ENCODE data around the gene TRAF3.
"Not testable (repeated sequence)": the region's sequence is repeated elsewhere in the genome, so short reads cannot be mapped to it uniquely, and the experiment has no call there.

Gene TRAF3

DNA sequence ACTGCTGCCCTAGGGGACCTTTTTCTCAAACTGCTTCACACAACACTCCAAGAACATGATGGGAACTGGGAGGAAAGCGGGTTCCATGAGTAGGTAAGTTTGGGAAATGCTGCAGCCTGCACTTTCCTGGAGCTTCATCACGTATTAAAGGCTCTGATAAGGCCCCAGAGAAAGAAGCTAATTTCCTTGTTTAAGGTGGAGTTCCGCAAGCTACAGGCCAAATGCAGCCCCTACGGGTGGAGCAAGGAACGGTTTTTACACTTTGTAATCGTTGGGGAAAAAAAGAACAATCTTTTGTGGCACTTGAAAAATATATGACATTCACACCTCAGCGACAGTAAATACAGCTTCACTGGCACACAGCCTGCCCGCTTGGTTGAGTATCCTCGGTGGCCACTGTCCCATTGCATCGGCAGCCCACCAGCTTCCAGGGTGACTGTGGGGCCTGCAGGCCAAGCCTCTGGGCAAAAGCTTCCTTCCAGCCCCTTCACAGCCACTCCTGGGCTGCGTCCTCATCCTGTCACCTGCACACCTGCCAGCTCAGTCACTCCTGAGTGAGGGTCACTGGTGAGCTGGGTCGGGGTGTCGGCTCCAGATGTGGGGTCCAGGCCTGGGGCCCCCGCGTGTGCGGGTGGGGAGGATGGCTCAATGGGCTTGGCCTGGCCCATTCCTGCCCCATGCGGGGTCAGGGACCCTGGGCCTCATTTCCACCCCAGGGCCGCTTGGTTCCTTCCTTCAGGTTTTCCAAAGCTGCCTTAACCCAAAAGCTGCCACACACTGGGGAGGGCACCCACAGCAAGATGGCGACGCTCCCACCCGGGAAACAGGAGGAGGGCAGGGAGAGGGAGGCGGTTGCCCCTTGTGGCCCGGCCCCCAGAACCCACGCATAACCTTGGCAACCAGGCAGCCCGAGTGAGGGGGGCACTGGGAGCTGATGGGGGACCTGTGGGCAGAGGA lies 147.7 kb downstream of the TRAF3 start:
- Histone ChIP-seq H3K4me1 (ENCODE audit: insufficient read depth, low read length) (peaks cover 7% of the 10 kb centered on the region), H3K9ac (ENCODE audit: low read depth, low read length) (no peak overlapping the region), H3K9me3 (ENCODE audit: control insufficient read depth, insufficient read depth, low read length) (no peaks in the 10 kb centered on the region; the same call in 1 of the 2 replicates), H3K36me3 (ENCODE audit: insufficient read depth, low read length) (no peaks in the 10 kb centered on the region)

DNA sequence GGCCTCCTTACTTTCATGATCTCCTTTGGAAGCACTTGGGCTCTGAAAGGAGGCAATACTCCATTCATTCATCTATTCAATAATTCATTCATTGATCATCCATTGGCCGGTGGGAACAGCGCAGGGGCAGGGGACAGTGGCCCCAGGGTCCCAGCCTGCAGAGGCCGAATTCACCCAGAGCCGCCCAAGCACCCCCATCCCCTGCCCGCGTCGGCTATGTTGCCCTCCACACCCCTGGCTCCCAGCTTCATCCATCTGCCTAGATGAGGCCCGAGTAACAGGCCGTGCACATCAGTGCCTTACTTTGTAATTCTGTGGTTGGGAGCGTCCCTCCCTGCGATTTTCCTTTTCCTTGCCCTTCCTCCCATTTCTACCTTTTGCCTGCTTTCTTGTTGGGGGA lies 148.4 kb downstream of the TRAF3 start:
- peaks cover 7% of the 10 kb centered on the region for H3K4me1 ChIP-seq (ENCODE audit: insufficient read depth, low read length)
- H3K9ac ChIP-seq (ENCODE audit: low read depth, low read length) = no peak overlapping the region
- no peaks in the 10 kb centered on the region; the same call in 1 of the 2 replicates for H3K9me3 ChIP-seq (ENCODE audit: control insufficient read depth, insufficient read depth, low read length)
- H3K36me3 ChIP-seq (ENCODE audit: insufficient read depth, low read length) = no peaks in the 10 kb centered on the region

DNA sequence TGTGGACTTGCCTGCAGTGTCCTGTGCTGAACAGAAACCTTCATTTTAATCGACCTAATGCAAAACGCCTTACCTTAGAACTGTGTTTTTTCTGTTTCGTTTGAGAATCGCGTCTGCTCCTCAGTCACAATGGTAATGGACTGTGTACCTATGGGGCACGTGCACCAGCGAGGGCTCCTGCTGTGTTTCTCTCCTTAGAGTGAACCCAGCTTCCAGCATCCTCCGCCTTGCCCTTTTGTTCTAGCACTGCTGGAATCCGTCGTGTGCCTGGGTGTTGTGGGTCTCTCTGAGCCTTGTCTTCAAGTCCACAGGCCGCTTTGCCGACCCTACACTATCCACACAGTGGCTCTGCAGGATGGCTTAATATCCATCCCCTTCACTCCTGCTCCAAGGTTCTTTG lies 148.9 kb downstream of the TRAF3 start:
- H3K4me1 ChIP-seq (ENCODE audit: insufficient read depth, low read length) = peaks cover 7% of the 10 kb centered on the region
- no peaks in the 10 kb centered on the region; the same call in 1 of the 2 replicates for H3K9me3 ChIP-seq (ENCODE audit: control insufficient read depth, insufficient read depth, low read length)
- H3K36me3 ChIP-seq (ENCODE audit: insufficient read depth, low read length) = no peaks in the 10 kb centered on the region
- no peak overlapping the region for H3K9ac ChIP-seq (ENCODE audit: low read depth, low read length)

DNA sequence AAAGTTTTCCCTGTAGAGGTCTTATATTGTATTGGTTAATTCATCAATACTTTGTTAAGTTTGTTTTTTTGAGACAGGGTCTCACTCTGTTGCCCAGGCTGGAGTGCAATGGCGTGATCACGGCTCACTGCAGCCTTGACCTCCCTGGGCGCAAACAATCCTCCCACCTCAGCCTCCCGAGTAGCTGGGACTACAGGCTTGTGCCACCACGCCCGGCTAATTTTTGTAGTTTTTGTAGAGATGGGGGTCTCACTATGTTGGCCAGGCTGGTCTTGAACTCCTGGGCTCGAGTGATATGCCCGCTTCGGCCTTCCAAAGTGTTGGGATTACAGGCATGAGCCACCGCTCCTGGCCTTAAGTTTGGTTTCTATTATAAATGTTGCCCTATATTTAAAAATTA lies 149.6 kb downstream of the TRAF3 start:
- H3K9ac ChIP-seq (ENCODE audit: low read depth, low read length); H3K36me3 ChIP-seq (ENCODE audit: insufficient read depth, low read length); H3K4me1 ChIP-seq (ENCODE audit: insufficient read depth, low read length); H3K9me3 ChIP-seq (ENCODE audit: control insufficient read depth, insufficient read depth, low read length): not testable (repeated sequence)

DNA sequence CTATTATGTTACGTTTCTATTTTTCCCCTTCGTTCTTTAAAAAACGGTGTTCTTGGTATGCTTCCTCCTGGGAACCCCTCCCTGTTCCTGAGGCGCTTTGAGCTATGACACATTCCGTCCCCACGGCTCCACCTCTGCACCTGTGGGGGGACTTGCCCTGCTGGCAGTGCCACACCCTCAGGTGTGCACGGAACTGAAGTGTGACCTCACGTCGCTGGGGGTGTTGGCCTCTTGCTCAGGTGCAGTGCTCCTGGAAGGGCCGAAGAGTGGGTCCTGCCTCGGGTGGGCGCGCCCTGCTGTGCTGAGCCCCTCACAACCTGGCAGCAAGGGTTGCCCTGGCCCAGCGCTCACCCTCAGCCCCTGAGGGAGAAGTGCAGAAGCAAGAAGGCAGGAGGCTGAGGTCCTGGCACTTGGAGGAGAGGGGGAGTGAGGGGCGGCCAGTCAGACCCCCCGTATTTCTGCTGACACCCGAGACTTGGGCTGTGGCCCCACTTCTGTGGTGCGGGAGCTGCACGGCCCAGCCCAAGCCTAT lies 150.2 kb downstream of the TRAF3 start:
- H3K9ac ChIP-seq (ENCODE audit: low read depth, low read length) = peak overlapping the region; percentile 71; the same call in 1 of the 2 replicates
- no peaks in the 10 kb centered on the region; the same call in 1 of the 2 replicates for H3K9me3 ChIP-seq (ENCODE audit: control insufficient read depth, insufficient read depth, low read length)
- H3K36me3 ChIP-seq (ENCODE audit: insufficient read depth, low read length) = no peaks in the 10 kb centered on the region
- peaks cover 7% of the 10 kb centered on the region for H3K4me1 ChIP-seq (ENCODE audit: insufficient read depth, low read length)

DNA sequence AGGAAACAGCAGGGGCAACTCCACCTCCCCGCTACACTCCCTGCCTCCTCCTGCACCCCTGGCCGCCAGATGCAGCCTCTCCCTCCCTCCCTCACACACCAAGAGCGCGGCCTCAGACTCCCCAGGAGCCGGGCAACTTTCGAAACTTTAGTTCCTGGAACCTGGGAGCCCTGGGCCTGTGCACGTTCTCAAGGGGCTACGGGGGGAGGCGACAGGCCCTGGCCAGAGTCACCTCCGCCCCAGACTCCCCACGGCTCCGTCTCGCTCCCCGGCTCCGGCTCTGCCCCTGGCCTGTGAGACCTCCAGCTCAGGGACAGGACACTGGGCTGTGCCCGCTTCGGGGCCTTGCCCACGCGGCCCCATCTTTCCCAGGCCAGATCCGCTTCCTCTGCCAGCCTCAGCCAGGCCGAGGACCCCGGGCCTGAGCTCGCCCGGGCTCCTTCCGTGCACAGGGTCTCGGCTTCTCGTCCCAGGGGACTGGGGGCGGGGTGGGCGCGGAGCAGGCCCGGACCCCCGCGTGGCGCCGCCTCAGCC lies 150.7 kb downstream of the TRAF3 start:
- Histone ChIP-seq H3K9ac (ENCODE audit: low read depth, low read length) (peak overlapping the region; percentile 71), H3K9me3 (ENCODE audit: control insufficient read depth, insufficient read depth, low read length) (no peaks in the 10 kb centered on the region; the same call in 1 of the 2 replicates), H3K36me3 (ENCODE audit: insufficient read depth, low read length) (no peaks in the 10 kb centered on the region), H3K4me1 (ENCODE audit: insufficient read depth, low read length) (peaks cover 7% of the 10 kb centered on the region)

DNA sequence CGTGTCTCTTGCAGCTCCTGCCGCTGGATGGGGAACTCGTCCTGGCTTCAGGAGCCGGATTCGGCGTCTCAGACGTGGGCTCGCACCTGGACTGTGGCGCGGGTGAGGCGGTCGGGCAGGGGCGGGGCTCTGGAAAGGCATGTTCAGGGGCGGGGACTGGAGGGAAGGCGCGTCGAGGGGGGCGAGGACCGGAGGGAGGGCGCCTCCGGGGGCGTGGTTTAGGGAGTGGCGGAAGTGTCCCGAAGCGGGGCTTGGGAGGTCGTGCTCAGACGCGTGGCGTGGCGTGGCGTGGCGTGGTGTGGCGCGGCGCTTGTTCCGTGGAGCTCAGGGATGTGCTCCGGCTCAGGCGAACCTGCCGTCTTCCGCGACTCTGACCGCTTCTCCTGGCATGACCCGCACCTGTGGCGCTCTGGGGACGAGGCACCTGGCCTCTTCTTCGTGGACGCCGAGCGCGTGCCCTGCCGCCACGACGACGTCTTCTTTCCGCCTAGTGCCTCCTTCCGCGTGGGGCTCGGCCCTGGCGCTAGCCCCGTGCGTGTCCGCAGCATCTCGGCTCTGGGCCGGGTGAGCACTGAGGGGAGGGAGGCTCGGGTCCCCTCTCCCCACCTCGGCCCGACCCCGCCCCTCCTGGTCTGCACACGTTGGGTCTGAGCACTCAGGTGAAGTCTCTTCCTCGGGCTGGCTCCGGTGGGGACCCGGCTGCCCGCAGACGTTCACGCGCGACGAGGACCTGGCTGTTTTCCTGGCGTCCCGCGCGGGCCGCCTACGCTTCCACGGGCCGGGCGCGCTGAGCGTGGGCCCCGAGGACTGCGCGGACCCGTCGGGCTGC lies 151.4 kb downstream of the TRAF3 start:
- H3K4me1 ChIP-seq (ENCODE audit: insufficient read depth, low read length) = peaks cover 7% of the 10 kb centered on the region
- H3K9me3 ChIP-seq (ENCODE audit: control insufficient read depth, insufficient read depth, low read length) = no peaks in the 10 kb centered on the region; the same call in 1 of the 2 replicates
- no peaks in the 10 kb centered on the region for H3K36me3 ChIP-seq (ENCODE audit: insufficient read depth, low read length)
- peak overlapping the region; percentile 71; the same call in 1 of the 2 replicates for H3K9ac ChIP-seq (ENCODE audit: low read depth, low read length)

DNA sequence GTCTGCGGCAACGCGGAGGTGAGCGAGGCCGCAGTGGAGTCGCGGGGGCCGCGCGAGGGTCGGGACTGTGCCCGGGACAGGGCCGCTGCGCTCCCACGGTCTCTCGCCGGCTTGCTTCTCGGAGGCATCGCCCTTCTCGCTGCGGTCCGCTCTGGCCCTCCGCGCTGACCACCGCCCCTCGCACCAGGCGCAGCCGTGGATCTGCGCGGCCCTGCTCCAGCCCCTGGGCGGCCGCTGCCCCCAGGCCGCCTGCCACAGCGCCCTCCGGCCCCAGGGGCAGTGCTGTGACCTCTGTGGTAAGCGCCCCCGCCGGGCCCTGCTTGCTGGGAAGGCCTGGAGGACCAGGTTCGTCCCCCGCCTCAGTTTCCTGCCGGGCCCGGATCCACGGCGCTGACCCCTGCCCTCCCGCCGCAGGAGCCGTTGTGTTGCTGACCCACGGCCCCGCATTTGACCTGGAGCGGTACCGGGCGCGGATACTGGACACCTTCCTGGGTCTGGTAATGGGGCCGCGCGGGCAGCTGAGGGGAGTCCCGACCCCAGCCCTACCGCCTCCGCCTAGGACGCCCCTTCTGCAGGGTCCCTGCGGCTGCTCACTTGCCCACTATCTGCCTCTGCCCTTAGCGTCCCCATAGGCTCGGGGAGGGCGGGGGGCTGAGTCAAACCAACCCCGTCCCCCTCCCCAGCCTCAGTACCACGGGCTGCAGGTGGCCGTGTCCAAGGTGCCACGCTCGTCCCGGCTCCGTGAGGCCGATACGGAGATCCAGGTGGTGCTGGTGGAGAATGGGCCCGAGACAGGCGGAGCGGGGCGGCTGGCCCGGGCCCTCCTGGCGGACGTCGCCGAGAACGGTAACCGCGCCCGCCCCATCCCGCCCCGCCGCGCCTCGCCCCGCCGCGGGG lies 152.2 kb downstream of the TRAF3 start:
- Histone ChIP-seq H3K4me1 (ENCODE audit: insufficient read depth, low read length) (peaks cover 7% of the 10 kb centered on the region), H3K36me3 (ENCODE audit: insufficient read depth, low read length) (no peaks in the 10 kb centered on the region), H3K9ac (ENCODE audit: low read depth, low read length) (peak overlapping the region; percentile 71; the same call in 1 of the 2 replicates), H3K9me3 (ENCODE audit: control insufficient read depth, insufficient read depth, low read length) (no peaks in the 10 kb centered on the region; the same call in 1 of the 2 replicates)

DNA sequence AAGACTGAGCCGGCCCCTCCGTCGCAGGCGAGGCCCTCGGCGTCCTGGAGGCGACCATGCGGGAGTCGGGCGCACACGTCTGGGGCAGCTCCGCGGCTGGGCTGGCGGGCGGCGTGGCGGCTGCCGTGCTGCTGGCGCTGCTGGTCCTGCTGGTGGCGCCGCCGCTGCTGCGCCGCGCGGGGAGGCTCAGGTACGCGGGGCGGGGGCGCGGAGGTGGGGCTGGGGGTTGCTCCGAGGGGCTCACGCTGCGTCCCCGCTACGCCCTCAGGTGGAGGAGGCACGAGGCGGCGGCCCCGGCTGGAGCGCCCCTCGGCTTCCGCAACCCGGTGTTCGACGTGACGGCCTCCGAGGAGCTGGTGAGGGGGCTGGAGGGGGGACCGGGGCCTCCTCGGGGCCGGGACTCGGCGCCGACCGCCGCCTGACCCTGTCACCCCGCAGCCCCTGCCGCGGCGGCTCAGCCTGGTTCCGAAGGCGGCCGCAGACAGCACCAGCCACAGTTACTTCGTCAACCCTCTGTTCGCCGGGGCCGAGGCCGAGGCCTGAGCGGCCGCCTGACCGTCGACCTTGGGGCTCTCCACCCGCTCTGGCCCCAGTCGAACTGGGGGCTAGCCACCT lies 153.0 kb downstream of the TRAF3 start:
- Histone ChIP-seq H3K4me1 (ENCODE audit: insufficient read depth, low read length) (peaks cover 7% of the 10 kb centered on the region), H3K9me3 (ENCODE audit: control insufficient read depth, insufficient read depth, low read length) (no peaks in the 10 kb centered on the region; the same call in 1 of the 2 replicates), H3K9ac (ENCODE audit: low read depth, low read length) (peak overlapping the region; percentile 71; the same call in 1 of the 2 replicates), H3K36me3 (ENCODE audit: insufficient read depth, low read length) (no peaks in the 10 kb centered on the region)

DNA sequence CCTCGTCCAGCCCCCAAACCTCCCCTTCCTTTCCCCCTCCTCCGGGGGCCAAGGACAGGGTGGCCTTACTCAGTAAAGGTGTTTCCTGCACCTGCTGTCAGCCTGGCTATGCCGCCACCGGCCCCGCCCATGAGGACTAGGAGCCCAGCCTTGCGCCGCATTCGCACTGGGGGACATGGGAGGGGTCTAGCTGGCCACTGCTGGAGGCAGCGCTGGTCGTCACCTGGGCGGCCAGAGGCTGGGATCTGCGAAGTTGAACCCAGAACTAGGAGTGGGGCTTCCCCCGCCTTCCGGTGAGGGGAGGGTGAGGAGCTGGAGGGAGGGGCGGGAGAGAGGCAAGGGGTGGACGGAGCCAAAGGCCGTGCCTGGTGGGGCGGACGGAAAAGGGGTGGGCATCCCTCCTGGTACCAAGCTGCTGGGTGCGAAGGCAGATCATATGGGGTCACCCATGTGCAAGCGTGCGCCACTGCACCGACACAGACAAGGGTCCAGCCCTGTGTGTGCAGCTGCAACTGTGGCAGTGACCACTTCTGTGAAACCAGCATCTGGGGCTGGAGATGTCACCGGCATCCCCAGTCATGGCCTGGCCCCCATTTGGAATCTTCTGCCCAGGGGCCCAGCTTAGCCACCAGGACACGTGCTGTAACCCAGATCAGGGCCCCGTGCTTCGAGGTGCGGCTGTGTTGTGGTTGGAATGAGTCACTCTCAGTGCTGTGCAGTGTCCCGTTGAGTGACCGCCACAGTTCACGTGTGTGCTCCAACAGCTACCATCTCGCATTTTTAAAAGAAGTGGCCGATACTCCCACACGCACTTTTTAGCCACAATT lies 153.7 kb downstream of the TRAF3 start:
- no peaks in the 10 kb centered on the region; the same call in 1 of the 2 replicates for H3K9me3 ChIP-seq (ENCODE audit: control insufficient read depth, insufficient read depth, low read length)
- H3K9ac ChIP-seq (ENCODE audit: low read depth, low read length) = no peak overlapping the region
- peaks cover 4% of the 10 kb centered on the region for H3K4me1 ChIP-seq (ENCODE audit: insufficient read depth, low read length)

DNA sequence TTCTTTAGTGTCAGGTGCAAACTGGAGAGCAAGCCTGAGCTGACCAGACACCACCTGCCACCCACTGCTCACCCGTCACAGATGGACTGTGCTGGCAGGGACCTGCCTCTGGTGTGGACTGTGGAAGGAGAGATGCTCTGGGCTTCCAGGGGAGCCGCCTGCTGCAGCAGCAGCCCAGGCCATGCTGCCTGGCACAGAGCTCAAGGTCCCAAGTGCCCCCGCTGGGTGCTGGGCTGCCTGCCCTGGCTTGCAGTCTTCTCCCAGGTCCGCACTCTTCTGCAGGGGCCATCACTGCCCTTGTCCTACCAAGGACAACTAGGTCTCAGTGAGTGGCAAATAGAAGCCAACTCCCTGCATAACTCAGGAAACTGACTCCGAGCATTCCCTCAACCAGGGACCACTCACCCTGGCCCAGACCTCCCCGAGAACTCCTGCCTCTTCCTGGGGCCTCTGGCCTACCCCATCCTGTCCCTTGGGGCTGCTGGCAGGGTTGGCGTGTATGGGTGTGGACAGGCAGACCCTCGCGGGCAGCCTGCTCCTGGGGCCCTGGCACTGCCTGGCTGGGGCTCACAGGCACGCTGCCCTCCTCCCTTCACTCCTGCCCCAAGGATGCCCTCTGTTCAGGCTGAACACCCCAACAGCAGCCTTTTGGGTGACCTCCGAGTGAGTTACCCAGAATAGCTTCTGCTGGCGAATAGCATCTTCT lies 154.5 kb downstream of the TRAF3 start:
- H3K4me1 ChIP-seq (ENCODE audit: insufficient read depth, low read length) = no peaks in the 10 kb centered on the region

More for the DNA sequence above, 153.7 kb downstream of the TRAF3 start:
- H3K36me3 ChIP-seq (ENCODE audit: insufficient read depth, low read length) = no peaks in the 10 kb centered on the region

More for the DNA sequence above, 154.5 kb downstream of the TRAF3 start:
- no peaks in the 10 kb centered on the region for H3K36me3 ChIP-seq (ENCODE audit: insufficient read depth, low read length)
- no peak overlapping the region for H3K9ac ChIP-seq (ENCODE audit: low read depth, low read length)
- no peaks in the 10 kb centered on the region; the same call in 1 of the 2 replicates for H3K9me3 ChIP-seq (ENCODE audit: control insufficient read depth, insufficient read depth, low read length)
